Activated T-cell treated with anti-CD3 and anti-CD28 coated beads, Interleukin-2, amount 50 U/mL, for 24 hours (primary cell): Measurements from ENCODE around the gene PCK1.
"Not testable (repeated sequence)": the region's sequence is repeated elsewhere in the genome, so short reads cannot be mapped to it uniquely, and the experiment has no call there.

Experiments used
- DNase-seq: peaks from one replicate; pipeline ENCODE4 v3.0.0-alpha.2; 2020
- H3K27ac Mint-ChIP-seq: 2 replicates; pipeline ENCODE4 v1.8.0; 2020; ENCODE audit warnings: mild to moderate bottlenecking, mixed read lengths
- H3K27me3 Mint-ChIP-seq: 2 replicates; pipeline ENCODE4 v1.8.0; 2020; ENCODE audit warnings: mixed read lengths
- H3K36me3 Mint-ChIP-seq: 2 replicates; pipeline ENCODE4 v1.8.0; 2020; ENCODE audit warnings: low read depth, mixed read lengths
- H3K4me1 Mint-ChIP-seq: 2 replicates; pipeline ENCODE4 v1.8.0; 2020; ENCODE audit warnings: low read depth, mixed read lengths
- H3K4me3 Mint-ChIP-seq: 2 replicates; pipeline ENCODE4 v1.8.0; 2020; ENCODE audit warnings: mild to moderate bottlenecking, moderate library complexity, mixed read lengths
- H3K9me3 Mint-ChIP-seq: 2 replicates; pipeline ENCODE4 v1.8.0; 2020; ENCODE audit warnings: mixed read lengths

The PCK1 gene

GRCh38 chr20:57560554-57561355 is at the start of gene PCK1:
PCK1 (plus strand) TSS chr20:57561110; CDS start chr20:57561412, 302 bp downstream.
- H3K27ac Mint-ChIP-seq, result no peak within 1 kb of the TSS
- no peaks in the 10 kb centered on the region for H3K4me1 Mint-ChIP-seq
- H3K27me3 Mint-ChIP-seq, result peaks cover 39% of the 10 kb centered on the region
- no peak for DNase-seq
- H3K4me3 Mint-ChIP-seq, result no peak within 1 kb of the TSS
- H3K36me3 Mint-ChIP-seq, result no peaks in the 10 kb centered on the region
- H3K9me3 Mint-ChIP-seq, result no peaks in the 10 kb centered on the region

GRCh38 chr20:57511709-57512108 is 49.2 kb upstream of the PCK1 start:
- not testable (repeated sequence) for H3K36me3 Mint-ChIP-seq, H3K9me3 Mint-ChIP-seq, DNase-seq, H3K4me3 Mint-ChIP-seq, H3K27ac Mint-ChIP-seq, H3K4me1 Mint-ChIP-seq
- H3K27me3 Mint-ChIP-seq, result peaks cover 21% of the 10 kb centered on the region

GRCh38 chr20:57512432-57512831 is 48.5 kb upstream of the PCK1 start:
- no peak overlapping the region for H3K27ac Mint-ChIP-seq
- H3K36me3 Mint-ChIP-seq, result no peaks in the 10 kb centered on the region
- peaks cover 21% of the 10 kb centered on the region for H3K27me3 Mint-ChIP-seq
- no peaks in the 10 kb centered on the region for H3K9me3 Mint-ChIP-seq
- no peak for DNase-seq
- H3K4me1 Mint-ChIP-seq, result no peaks in the 10 kb centered on the region
- H3K4me3 Mint-ChIP-seq, result no peak overlapping the region

- H3K4me3 Mint-ChIP-seq, result no peak overlapping the region
- no peaks in the 10 kb centered on the region for H3K4me1 Mint-ChIP-seq
- H3K27me3 Mint-ChIP-seq, result peaks cover 19% of the 10 kb centered on the region
- H3K36me3 Mint-ChIP-seq, result no peaks in the 10 kb centered on the region
- no peak overlapping the region for H3K27ac Mint-ChIP-seq
- no peak for DNase-seq
- H3K9me3 Mint-ChIP-seq, result no peaks in the 10 kb centered on the region
These were observed 47.7 kb upstream of the PCK1 start for GRCh38 chr20:57513199-57513598.

GRCh38 chr20:57514273-57514751 is 46.6 kb upstream of the PCK1 start:
- H3K27ac Mint-ChIP-seq, result no peak overlapping the region
- H3K4me1 Mint-ChIP-seq, result no peaks in the 10 kb centered on the region
- no peak overlapping the region for H3K4me3 Mint-ChIP-seq
- peaks cover 14% of the 10 kb centered on the region for H3K27me3 Mint-ChIP-seq
- DNase-seq, result peak; percentile 40
- no peaks in the 10 kb centered on the region for H3K9me3 Mint-ChIP-seq
- no peaks in the 10 kb centered on the region for H3K36me3 Mint-ChIP-seq

- Mint-ChIP-seq H3K36me3 (no peaks in the 10 kb centered on the region), H3K4me3 (no peak overlapping the region), H3K27ac (no peak overlapping the region), H3K27me3 (peaks cover 8% of the 10 kb centered on the region), H3K9me3 (no peaks in the 10 kb centered on the region), H3K4me1 (peaks cover 9% of the 10 kb centered on the region)
- DNase-seq, result no peak
These were observed 43.0 kb upstream of the PCK1 start for GRCh38 chr20:57517904-57518303.

GRCh38 chr20:57522380-57523140 is 38.4 kb upstream of the PCK1 start:
- Mint-ChIP-seq H3K36me3 (no peaks in the 10 kb centered on the region), H3K9me3 (no peaks in the 10 kb centered on the region), H3K27me3 (no peaks in the 10 kb centered on the region), H3K4me1 (peaks cover 11% of the 10 kb centered on the region), H3K4me3 (no peak overlapping the region), H3K27ac (no peak overlapping the region)
- DNase-seq, result no peak

GRCh38 chr20:57523782-57524181 is 37.1 kb upstream of the PCK1 start:
- no peak for DNase-seq
- no peaks in the 10 kb centered on the region for H3K27me3 Mint-ChIP-seq
- H3K27ac Mint-ChIP-seq, result no peak overlapping the region
- H3K36me3 Mint-ChIP-seq, result no peaks in the 10 kb centered on the region
- peaks cover 11% of the 10 kb centered on the region for H3K4me1 Mint-ChIP-seq
- H3K4me3 Mint-ChIP-seq, result no peak overlapping the region
- H3K9me3 Mint-ChIP-seq, result no peaks in the 10 kb centered on the region

- no peaks in the 10 kb centered on the region for H3K36me3 Mint-ChIP-seq
- H3K27me3 Mint-ChIP-seq, result no peaks in the 10 kb centered on the region
- no peak within 1 kb of the TSS for H3K27ac Mint-ChIP-seq
- DNase-seq, result no peak
- H3K9me3 Mint-ChIP-seq, result no peaks in the 10 kb centered on the region
- peaks cover 11% of the 10 kb centered on the region for H3K4me1 Mint-ChIP-seq
- no peak within 1 kb of the TSS for H3K4me3 Mint-ChIP-seq
These were observed 36.3 kb upstream of the PCK1 start, which contains the start of gene CTCFL for GRCh38 chr20:57524511-57525176. CTCFL (minus strand) TSS chr20:57525140; CDS start chr20:57524205, 935 bp downstream.

- Mint-ChIP-seq H3K9me3 (no peaks in the 10 kb centered on the region), H3K27ac (no peak overlapping the region), H3K27me3 (no peaks in the 10 kb centered on the region), H3K4me1 (peaks cover 11% of the 10 kb centered on the region), H3K4me3 (no peak overlapping the region), H3K36me3 (no peaks in the 10 kb centered on the region)
- no peak for DNase-seq
These were observed 35.4 kb upstream of the PCK1 start for GRCh38 chr20:57525328-57526086.

GRCh38 chr20:57526087-57526884 is 34.6 kb upstream of the PCK1 start:
- H3K4me1 Mint-ChIP-seq, result peaks cover 11% of the 10 kb centered on the region
- DNase-seq, result no peak
- H3K36me3 Mint-ChIP-seq, result no peaks in the 10 kb centered on the region
- H3K9me3 Mint-ChIP-seq, result no peaks in the 10 kb centered on the region
- H3K27ac Mint-ChIP-seq, result no peak overlapping the region
- H3K27me3 Mint-ChIP-seq, result no peaks in the 10 kb centered on the region
- no peak overlapping the region for H3K4me3 Mint-ChIP-seq

- Mint-ChIP-seq H3K27me3 (no peaks in the 10 kb centered on the region), H3K9me3 (no peaks in the 10 kb centered on the region), H3K27ac (no peak overlapping the region), H3K4me3 (no peak overlapping the region), H3K36me3 (no peaks in the 10 kb centered on the region), H3K4me1 (peaks cover 9% of the 10 kb centered on the region)
- no peak for DNase-seq
These were observed 33.9 kb upstream of the PCK1 start for GRCh38 chr20:57526885-57527460.

- H3K36me3 Mint-ChIP-seq, result no peaks in the 10 kb centered on the region
- H3K4me3 Mint-ChIP-seq, result no peak overlapping the region
- H3K4me1 Mint-ChIP-seq, result peaks cover 4% of the 10 kb centered on the region
- H3K9me3 Mint-ChIP-seq, result no peaks in the 10 kb centered on the region
- no peak for DNase-seq
- peaks cover 2% of the 10 kb centered on the region for H3K27me3 Mint-ChIP-seq
- H3K27ac Mint-ChIP-seq, result no peak overlapping the region
These were observed 33.2 kb upstream of the PCK1 start for GRCh38 chr20:57527728-57528127.
